ENCODE measurements around the gene RBMS1. TPM values are rescaled to one million over a fixed set of nuclear protein-coding genes. Genes with fewer than 3 reads are reported as not detected.

RBMS1 gene
- total RNA-seq, 2 donors from 2014 or later = 108 to 110 TPM

- no peak overlapping the region for H3K4me3 Mint-ChIP-seq
- H3K4me1 Mint-ChIP-seq = peaks cover 18% of the 10 kb centered on the region
- peaks cover 1% of the 10 kb centered on the region for H3K27me3 Mint-ChIP-seq
- no peaks in the 10 kb centered on the region for H3K9me3 ChIP-seq (ENCODE audit: control insufficient read depth, low read length, poor library complexity, severe bottlenecking)
- ATAC-seq = no peak
- H3K27ac Mint-ChIP-seq = no peak overlapping the region
- DNase-seq = no peak
- H3K36me3 Mint-ChIP-seq (ENCODE audit: low read depth) = peaks cover 9% of the 10 kb centered on the region
Observed at GRCh38 chr2:160271171-160272086, 222.2 kb downstream of the RBMS1 start.

- Mint-ChIP-seq H3K36me3 (ENCODE audit: low read depth) (peaks cover 7% of the 10 kb centered on the region), H3K27me3 (peaks cover 7% of the 10 kb centered on the region), H3K4me3 (peak overlapping the region; percentile 90), H3K27ac (peak overlapping the region; percentile 90), H3K4me1 (peaks cover 26% of the 10 kb centered on the region)
- H3K9me3 ChIP-seq (ENCODE audit: control insufficient read depth, low read length, poor library complexity, severe bottlenecking) = no peaks in the 10 kb centered on the region
- ATAC-seq = no peak
- no peak for DNase-seq
Observed at GRCh38 chr2:160270571-160271113, 223.0 kb downstream of the RBMS1 start.

- H3K27ac Mint-ChIP-seq = peak overlapping the region; percentile 90
Observed at GRCh38 chr2:160269803-160270570, 223.6 kb downstream of the RBMS1 start.

GRCh38 chr2:160269365-160269764 lies 224.2 kb downstream of the RBMS1 start:
- ATAC-seq = peak; percentile 23
- H3K4me3 Mint-ChIP-seq = peak overlapping the region; percentile 90
- H3K27ac Mint-ChIP-seq = peak overlapping the region; percentile 90

More at GRCh38 chr2:160269803-160270570, 223.6 kb downstream of the RBMS1 start:
- Mint-ChIP-seq H3K4me3 (peak overlapping the region; percentile 90), H3K27me3 (peaks cover 7% of the 10 kb centered on the region), H3K36me3 (ENCODE audit: low read depth) (peaks cover 5% of the 10 kb centered on the region), H3K4me1 (peaks cover 31% of the 10 kb centered on the region)
- DNase-seq (peak; percentile 45 to 62 (median 54)), ATAC-seq (peak; percentile 84)
- no peaks in the 10 kb centered on the region for H3K9me3 ChIP-seq (ENCODE audit: control insufficient read depth, low read length, poor library complexity, severe bottlenecking)

GRCh38 chr2:160268151-160268781 lies 225.3 kb downstream of the RBMS1 start:
- DNase-seq (no peak), ATAC-seq (no peak)
- Mint-ChIP-seq H3K27me3 (peaks cover 7% of the 10 kb centered on the region), H3K4me1 (peaks cover 32% of the 10 kb centered on the region), H3K36me3 (ENCODE audit: low read depth) (peaks cover 5% of the 10 kb centered on the region), H3K27ac (peak overlapping the region; percentile 90), H3K4me3 (no peak overlapping the region)
- H3K9me3 ChIP-seq (ENCODE audit: control insufficient read depth, low read length, poor library complexity, severe bottlenecking) = no peaks in the 10 kb centered on the region

More at GRCh38 chr2:160269365-160269764, 224.2 kb downstream of the RBMS1 start:
- no peaks in the 10 kb centered on the region for H3K9me3 ChIP-seq (ENCODE audit: control insufficient read depth, low read length, poor library complexity, severe bottlenecking)
- peaks cover 31% of the 10 kb centered on the region for H3K4me1 Mint-ChIP-seq
- peaks cover 5% of the 10 kb centered on the region for H3K36me3 Mint-ChIP-seq (ENCODE audit: low read depth)
- DNase-seq = no peak
- H3K27me3 Mint-ChIP-seq = peaks cover 7% of the 10 kb centered on the region

GRCh38 chr2:160267692-160268091 lies 225.9 kb downstream of the RBMS1 start:
- H3K4me3 Mint-ChIP-seq = no peak overlapping the region
- H3K4me1 Mint-ChIP-seq = peaks cover 32% of the 10 kb centered on the region
- ATAC-seq (no peak), DNase-seq (no peak)
- no peaks in the 10 kb centered on the region for H3K9me3 ChIP-seq (ENCODE audit: control insufficient read depth, low read length, poor library complexity, severe bottlenecking)
- H3K27me3 Mint-ChIP-seq = peaks cover 7% of the 10 kb centered on the region
- H3K36me3 Mint-ChIP-seq (ENCODE audit: low read depth) = peaks cover 5% of the 10 kb centered on the region
- H3K27ac Mint-ChIP-seq = no peak overlapping the region

GRCh38 chr2:160267022-160267421 lies 226.6 kb downstream of the RBMS1 start:
- Mint-ChIP-seq H3K4me3 (no peak overlapping the region), H3K27me3 (peaks cover 7% of the 10 kb centered on the region), H3K27ac (peak overlapping the region; percentile 76), H3K36me3 (ENCODE audit: low read depth) (peaks cover 3% of the 10 kb centered on the region), H3K4me1 (peaks cover 32% of the 10 kb centered on the region)
- DNase-seq (no peak), ATAC-seq (no peak)
- no peaks in the 10 kb centered on the region for H3K9me3 ChIP-seq (ENCODE audit: control insufficient read depth, low read length, poor library complexity, severe bottlenecking)

GRCh38 chr2:160266037-160266551 lies 227.5 kb downstream of the RBMS1 start:
- Mint-ChIP-seq H3K4me3 (peak overlapping the region; percentile 22), H3K36me3 (ENCODE audit: low read depth) (peaks cover 3% of the 10 kb centered on the region), H3K4me1 (peaks cover 32% of the 10 kb centered on the region), H3K27ac (peak overlapping the region; percentile 76), H3K27me3 (peaks cover 7% of the 10 kb centered on the region)
- DNase-seq (no peak), ATAC-seq (peak; percentile 53)
- H3K9me3 ChIP-seq (ENCODE audit: control insufficient read depth, low read length, poor library complexity, severe bottlenecking) = no peaks in the 10 kb centered on the region

- DNase-seq (no peak), ATAC-seq (no peak)
- H3K27me3 Mint-ChIP-seq = peaks cover 7% of the 10 kb centered on the region
- H3K27ac Mint-ChIP-seq = no peak overlapping the region
- no peaks in the 10 kb centered on the region for H3K9me3 ChIP-seq (ENCODE audit: control insufficient read depth, low read length, poor library complexity, severe bottlenecking)
- peaks cover 3% of the 10 kb centered on the region for H3K36me3 Mint-ChIP-seq (ENCODE audit: low read depth)
- H3K4me1 Mint-ChIP-seq = peaks cover 20% of the 10 kb centered on the region
- no peak overlapping the region for H3K4me3 Mint-ChIP-seq
Observed at GRCh38 chr2:160264308-160264707, 229.3 kb downstream of the RBMS1 start.

GRCh38 chr2:160261732-160262131 lies 231.9 kb downstream of the RBMS1 start:
- no peaks in the 10 kb centered on the region for H3K9me3 ChIP-seq (ENCODE audit: control insufficient read depth, low read length, poor library complexity, severe bottlenecking)
- Mint-ChIP-seq H3K27ac (no peak overlapping the region), H3K36me3 (ENCODE audit: low read depth) (peaks cover 3% of the 10 kb centered on the region), H3K27me3 (peaks cover 7% of the 10 kb centered on the region), H3K4me3 (no peak overlapping the region), H3K4me1 (peaks cover 16% of the 10 kb centered on the region)
- ATAC-seq (no peak), DNase-seq (no peak)

- Mint-ChIP-seq H3K27me3 (peaks cover 4% of the 10 kb centered on the region), H3K4me1 (no peaks in the 10 kb centered on the region), H3K4me3 (no peak overlapping the region), H3K36me3 (ENCODE audit: low read depth) (no peaks in the 10 kb centered on the region), H3K27ac (no peak overlapping the region)
- no peaks in the 10 kb centered on the region for H3K9me3 ChIP-seq (ENCODE audit: control insufficient read depth, low read length, poor library complexity, severe bottlenecking)
- no peak for DNase-seq
- ATAC-seq = no peak
Observed at GRCh38 chr2:160258492-160258805, 235.2 kb downstream of the RBMS1 start.

GRCh38 chr2:160257743-160258491 lies 235.7 kb downstream of the RBMS1 start:
- ATAC-seq = no peak
- Mint-ChIP-seq H3K27ac (no peak overlapping the region), H3K4me1 (no peaks in the 10 kb centered on the region)

More at GRCh38 chr2:160257743-160258491, 235.7 kb downstream of the RBMS1 start:
- no peaks in the 10 kb centered on the region for H3K9me3 ChIP-seq (ENCODE audit: control insufficient read depth, low read length, poor library complexity, severe bottlenecking)
- H3K36me3 Mint-ChIP-seq (ENCODE audit: low read depth) = no peaks in the 10 kb centered on the region
- peaks cover 5% of the 10 kb centered on the region for H3K27me3 Mint-ChIP-seq
- DNase-seq = no peak
- H3K4me3 Mint-ChIP-seq = no peak overlapping the region

Data from T-helper 17 cell (primary cell).